ENCODE results near the gene DHRS13. TPM values are rescaled to one million over a fixed set of nuclear protein-coding genes. Genes with fewer than 3 reads are reported as not detected.
"Not testable (repeated sequence)": the region's sequence is repeated elsewhere in the genome, so short reads cannot be mapped to it uniquely, and the experiment has no call there.

Gene DHRS13
- polyA plus RNA-seq, 6 donors from 2014 or later = 9.4 to 17.3 (median 11.5) TPM

DNA sequence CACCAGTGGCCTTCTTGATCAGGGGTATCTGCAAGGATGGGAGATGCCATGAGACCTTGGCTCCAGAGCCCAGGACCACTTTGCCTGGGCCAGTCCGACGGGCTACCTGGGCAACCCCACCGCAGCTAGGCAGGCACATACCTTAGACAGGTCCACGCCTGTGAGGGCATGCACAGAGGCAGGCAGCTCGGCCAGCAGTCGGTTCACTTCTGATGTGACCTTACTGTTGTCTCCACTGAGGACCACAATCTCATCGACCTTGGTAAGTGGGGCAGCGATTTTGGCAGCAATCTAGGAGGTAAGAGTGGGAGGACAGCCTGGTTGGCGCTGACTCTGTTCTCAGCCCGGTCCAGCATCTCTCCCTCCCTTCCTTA, 22.3 kb downstream of the DHRS13 start:
- Mint-ChIP-seq H3K4me3 (no peak overlapping the region), H3K9me3 (no peaks in the 10 kb centered on the region), H3K27me3 (no peaks in the 10 kb centered on the region), H3K27ac (no peak overlapping the region), H3K4me1 (peaks cover 14 to 22% (median 17%) of the 10 kb centered on the region in 3 donors), H3K36me3 (peaks cover 3 to 39% of the 10 kb centered on the region in 2 donors)
- no peak for ATAC-seq (ENCODE audit: low read depth in 2 of 2)
- DNase-seq = no peak

DNA sequence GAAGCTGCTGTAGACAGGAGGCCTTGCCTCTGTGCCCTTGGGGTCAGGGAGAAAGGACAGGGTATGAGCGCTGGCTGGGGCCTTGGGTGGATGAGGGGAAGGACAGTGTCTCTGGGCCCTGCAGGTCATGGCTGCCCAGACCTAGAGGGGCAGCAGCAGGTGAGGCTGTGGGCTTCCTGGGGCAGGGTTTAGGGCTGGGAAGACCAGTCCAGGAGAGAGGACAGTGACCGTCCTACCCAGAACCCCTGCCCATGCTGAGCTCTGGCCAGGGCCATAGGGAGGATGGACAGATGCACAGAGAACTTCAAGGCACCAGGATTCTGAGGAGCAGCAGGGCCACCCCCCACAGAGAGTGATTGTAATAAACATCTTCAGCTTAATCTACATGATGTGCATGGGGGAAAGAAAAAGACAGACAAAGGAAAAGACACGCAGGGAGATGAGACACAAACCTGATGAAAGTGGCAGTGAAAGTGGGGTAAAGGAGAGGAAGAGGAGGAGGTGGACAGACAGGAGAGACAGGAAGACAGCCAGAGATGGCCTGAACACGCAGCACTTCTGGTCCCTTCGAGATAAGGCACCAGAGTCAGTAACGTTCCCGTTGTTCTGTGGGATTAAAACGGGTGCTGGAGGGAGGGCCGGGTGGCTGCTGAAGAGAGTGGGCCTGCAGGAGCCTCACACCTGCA, 22.9 kb downstream of the DHRS13 start:
- H3K36me3 Mint-ChIP-seq = peaks cover 3 to 35% of the 10 kb centered on the region in 2 donors
- DNase-seq (no peak), ATAC-seq (ENCODE audit: low read depth in 2 of 2) (no peak)
- H3K4me1 Mint-ChIP-seq = peaks cover 9 to 17% (median 11%) of the 10 kb centered on the region in 3 donors
- H3K9me3 Mint-ChIP-seq = no peaks in the 10 kb centered on the region
- no peak overlapping the region for H3K4me3 Mint-ChIP-seq
- no peak overlapping the region for H3K27ac Mint-ChIP-seq
- H3K27me3 Mint-ChIP-seq = no peaks in the 10 kb centered on the region

DNA sequence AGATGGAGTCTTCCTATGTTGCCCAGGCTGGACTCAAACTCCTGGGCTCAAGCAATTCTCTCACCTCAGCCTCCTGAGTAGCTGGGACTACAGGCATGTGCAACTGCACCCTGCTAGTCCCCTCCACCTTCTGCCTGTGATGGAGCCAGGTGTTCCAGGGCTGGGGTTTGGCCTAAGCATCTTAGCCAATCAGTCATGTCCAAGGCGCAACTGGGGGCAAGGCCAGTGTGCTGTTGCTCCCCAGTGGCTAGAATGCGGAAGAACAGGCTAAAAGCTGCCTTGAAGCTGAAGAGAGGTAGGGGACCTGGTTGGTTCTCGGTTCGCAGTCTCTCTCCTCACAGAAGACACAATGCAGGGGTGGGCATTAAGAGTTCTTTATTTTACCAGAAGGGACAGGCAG, 23.9 kb downstream of the DHRS13 start:
- peaks cover 3 to 24% of the 10 kb centered on the region in 2 donors for H3K36me3 Mint-ChIP-seq
- H3K9me3 Mint-ChIP-seq = no peaks in the 10 kb centered on the region
- H3K4me3 Mint-ChIP-seq = no peak overlapping the region
- H3K4me1 Mint-ChIP-seq = peaks cover 0 to 9% (median under 1%) of the 10 kb centered on the region in 3 donors
- H3K27me3 Mint-ChIP-seq = no peaks in the 10 kb centered on the region
- no peak for DNase-seq
- ATAC-seq (ENCODE audit: low read depth in 2 of 2) = peak in 1 of 2 donors; percentile 41
- H3K27ac Mint-ChIP-seq = peak overlapping the region in 1 of 6 donors; percentile 56

DNA sequence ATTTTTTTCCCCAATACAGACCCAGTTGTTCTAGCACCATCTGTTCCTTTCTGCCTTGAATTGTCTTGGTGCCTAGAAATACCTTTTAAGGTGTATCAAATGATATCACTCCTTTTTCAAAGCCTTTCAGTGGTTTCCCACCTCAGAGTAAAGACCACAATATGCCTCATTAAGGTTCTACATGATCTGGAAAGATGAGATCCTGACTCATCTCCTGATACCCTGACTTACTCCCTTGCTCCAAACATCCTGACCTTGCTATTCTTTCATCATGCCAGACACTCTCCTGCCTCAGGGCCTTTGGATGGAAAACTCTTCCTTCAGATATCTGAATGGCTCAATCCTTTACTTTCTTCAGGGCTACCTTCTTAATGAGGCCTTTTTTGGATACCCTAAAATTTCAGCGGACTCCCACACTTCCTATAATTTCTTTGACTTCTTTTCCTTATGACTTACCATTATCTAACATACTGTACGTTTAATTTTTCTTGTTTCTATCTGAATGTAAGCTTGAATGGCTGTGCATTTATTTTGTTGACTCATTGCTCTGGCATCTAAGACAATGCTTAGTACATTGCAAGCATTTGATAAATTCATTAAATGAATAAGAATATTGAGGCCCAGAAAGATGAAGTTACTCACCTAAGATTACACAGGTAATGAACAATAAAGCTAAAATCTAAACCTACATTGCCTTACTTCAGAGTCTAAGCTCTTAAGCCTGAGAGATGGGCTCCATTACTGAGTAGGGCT, 24.5 kb downstream of the DHRS13 start:
- Mint-ChIP-seq H3K27me3 (no peaks in the 10 kb centered on the region), H3K4me3 (no peak overlapping the region), H3K4me1 (peaks cover 0 to 12% (median 0%) of the 10 kb centered on the region in 3 donors), H3K9me3 (no peaks in the 10 kb centered on the region), H3K27ac (peak overlapping the region in 2 of 6 donors; percentile 64 to 76), H3K36me3 (peaks cover 3 to 24% of the 10 kb centered on the region in 2 donors)
- ATAC-seq (ENCODE audit: low read depth in 2 of 2) (no peak), DNase-seq (no peak)

DNA sequence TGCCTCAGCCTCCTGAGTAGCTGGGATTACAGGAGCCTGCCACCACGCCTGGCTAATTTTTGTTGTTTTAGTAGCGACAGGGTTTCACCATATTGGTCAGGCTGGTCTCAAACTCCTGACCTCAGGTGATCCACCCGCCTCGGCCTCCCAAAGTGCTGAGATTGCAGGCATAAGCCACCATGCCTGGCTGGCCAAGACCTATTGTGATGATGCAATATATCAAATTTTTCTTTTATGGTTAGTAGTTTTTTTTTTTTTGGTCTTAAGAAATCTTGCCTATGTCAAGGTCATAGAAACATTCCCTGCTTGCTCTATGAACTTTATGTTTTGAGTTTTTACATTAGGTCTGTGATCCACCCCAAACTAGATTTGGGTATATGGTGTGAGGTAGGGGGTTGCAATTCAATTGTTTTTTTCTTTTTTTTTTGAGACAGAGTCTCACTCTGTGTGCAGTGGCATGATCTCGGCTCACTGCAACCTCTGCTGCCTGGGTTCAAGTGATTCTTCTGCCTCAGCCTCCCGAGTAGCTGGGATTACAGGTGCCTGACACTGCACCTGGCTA, 25.6 kb downstream of the DHRS13 start:
- Mint-ChIP-seq H3K27ac (peak overlapping the region in 2 of 6 donors; percentile 42 to 67), H3K4me1 (peaks cover 0 to 18% (median 4%) of the 10 kb centered on the region in 3 donors), H3K36me3 (peaks cover 3 to 21% of the 10 kb centered on the region in 2 donors)
- H3K9me3 Mint-ChIP-seq; DNase-seq; H3K27me3 Mint-ChIP-seq; ATAC-seq (ENCODE audit: low read depth in 2 of 2); H3K4me3 Mint-ChIP-seq: not testable (repeated sequence)

DNA sequence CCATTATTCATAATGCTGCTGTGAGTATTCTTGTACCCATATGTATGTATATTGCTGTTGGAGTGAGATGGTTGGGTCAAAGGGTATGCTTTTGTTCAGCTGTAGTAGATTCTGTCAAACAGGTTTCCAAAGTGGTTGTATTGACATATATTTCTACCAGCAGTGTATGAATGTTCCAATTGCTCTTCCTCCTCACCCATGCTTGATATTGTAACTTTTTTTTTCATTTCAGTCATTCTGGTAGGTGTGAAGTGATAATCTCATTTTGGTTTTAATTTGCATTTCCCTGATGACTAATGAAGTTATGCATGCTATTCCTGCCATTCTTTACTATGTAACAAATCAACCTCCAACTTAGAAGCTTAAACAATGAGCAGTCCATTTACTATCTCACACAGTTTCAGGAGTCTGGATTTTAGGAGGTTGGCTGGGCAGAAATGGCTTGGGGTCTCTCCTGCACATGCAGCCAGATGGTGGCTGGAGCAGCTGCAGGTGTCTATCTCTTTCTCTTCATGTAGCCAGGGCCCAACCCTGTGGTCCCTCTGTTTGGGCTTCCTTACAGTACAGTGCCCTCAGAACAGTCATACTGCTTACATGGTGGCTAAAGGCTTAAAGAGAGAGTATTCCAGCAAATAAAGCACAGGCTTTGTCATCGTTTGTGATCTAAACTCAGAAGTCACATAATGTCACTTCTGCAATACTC, 26.9 kb downstream of the DHRS13 start:
- Mint-ChIP-seq H3K27me3 (no peaks in the 10 kb centered on the region), H3K4me3 (no peak overlapping the region), H3K4me1 (peaks cover 6 to 27% (median 17%) of the 10 kb centered on the region in 3 donors), H3K9me3 (no peaks in the 10 kb centered on the region), H3K36me3 (peaks cover 3 to 17% of the 10 kb centered on the region in 2 donors), H3K27ac (peak overlapping the region in 2 of 6 donors; percentile 22 to 76)
- ATAC-seq (ENCODE audit: low read depth in 2 of 2) = no peak
- DNase-seq = no peak

DNA sequence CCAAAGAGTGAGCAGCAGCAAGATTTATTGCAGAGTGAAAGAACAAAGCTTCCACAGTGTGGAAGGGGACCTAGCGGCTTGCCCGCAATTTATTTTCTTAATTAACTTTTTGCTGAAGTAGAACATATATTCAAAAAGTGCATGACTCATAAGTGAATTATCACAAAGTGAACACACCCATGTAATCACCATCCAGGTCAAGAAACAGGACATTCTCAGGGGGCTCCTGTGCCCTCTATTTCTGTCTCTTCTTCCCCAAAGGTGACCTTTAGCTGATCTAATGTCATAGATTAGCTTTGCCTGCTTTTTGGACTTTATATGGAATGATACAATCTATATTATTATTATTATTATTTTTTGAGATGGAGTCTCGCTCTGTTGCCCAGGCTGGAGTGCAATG, 28.1 kb downstream of the DHRS13 start:
- Mint-ChIP-seq H3K36me3 (peaks cover 3 to 9% of the 10 kb centered on the region in 2 donors), H3K4me1 (peaks cover 10 to 24% (median 18%) of the 10 kb centered on the region in 3 donors), H3K4me3 (no peak overlapping the region), H3K27ac (peak overlapping the region in 1 of 6 donors; percentile 33), H3K9me3 (no peaks in the 10 kb centered on the region), H3K27me3 (no peaks in the 10 kb centered on the region)
- ATAC-seq (ENCODE audit: low read depth in 2 of 2) (no peak), DNase-seq (no peak)

DNA sequence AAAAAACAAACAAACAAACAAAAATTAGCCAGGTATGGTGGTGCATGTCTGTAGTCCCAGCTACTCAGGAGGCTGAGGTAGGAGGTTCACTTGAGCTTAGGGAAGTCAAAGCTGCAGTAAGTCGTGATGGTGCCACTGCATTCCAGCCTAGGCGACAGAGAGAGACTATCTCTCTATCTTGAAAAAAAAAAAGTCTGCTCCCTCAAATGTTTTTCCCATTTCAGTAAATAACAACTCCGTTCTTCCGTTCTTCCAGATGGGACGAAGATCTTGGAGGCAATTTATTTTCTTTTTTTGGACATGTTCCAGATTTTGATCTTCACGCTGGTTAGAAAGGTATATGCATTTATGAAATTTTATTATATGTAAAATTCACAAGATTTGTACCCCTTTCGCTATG, 29.0 kb downstream of the DHRS13 start:
- H3K36me3 Mint-ChIP-seq = peaks cover 3 to 8% of the 10 kb centered on the region in 2 donors
- DNase-seq (no peak), ATAC-seq (ENCODE audit: low read depth in 2 of 2) (no peak)
- H3K9me3 Mint-ChIP-seq = no peaks in the 10 kb centered on the region
- peak overlapping the region in 1 of 6 donors; percentile 85 for H3K27ac Mint-ChIP-seq
- no peaks in the 10 kb centered on the region for H3K27me3 Mint-ChIP-seq
- H3K4me1 Mint-ChIP-seq = peaks cover 10 to 21% (median 18%) of the 10 kb centered on the region in 3 donors
- peak overlapping the region in 1 of 8 donors; percentile 30 for H3K4me3 Mint-ChIP-seq

DNA sequence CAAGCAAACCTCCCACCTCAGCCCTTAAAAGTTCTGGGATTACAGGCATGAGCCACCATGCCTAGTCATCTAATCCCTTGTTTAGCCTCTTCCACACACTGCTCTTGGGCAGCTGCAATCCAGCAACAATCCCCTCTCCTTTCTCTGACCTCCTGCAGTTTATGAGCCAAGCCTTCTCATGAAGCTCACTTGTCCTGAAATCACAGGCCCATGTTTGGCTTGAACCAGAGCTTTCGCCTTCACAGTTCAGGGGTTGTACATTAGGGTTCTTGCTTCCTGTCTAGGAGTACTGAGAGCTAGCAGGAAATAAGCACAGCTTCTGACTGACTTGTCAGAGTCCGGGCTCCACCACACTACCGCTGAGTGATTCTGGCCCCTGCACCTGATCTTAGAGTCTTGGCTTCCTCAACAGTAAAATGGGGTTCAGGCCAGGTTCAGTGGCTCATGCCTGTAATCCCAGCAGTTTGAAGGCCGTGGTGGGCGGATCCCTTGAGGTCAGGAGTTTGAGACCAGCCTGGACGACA, 31.8 kb downstream of the DHRS13 start:
- peak overlapping the region in 7 of 8 donors; percentile 41 to 89 (median 76) for H3K4me3 Mint-ChIP-seq
- H3K27ac Mint-ChIP-seq = peak overlapping the region; percentile 71 to 99 (median 97)
- no peaks in the 10 kb centered on the region for H3K27me3 Mint-ChIP-seq
- H3K4me1 Mint-ChIP-seq = peaks cover 12 to 21% (median 18%) of the 10 kb centered on the region in 3 donors
- DNase-seq (peak; percentile 45), ATAC-seq (ENCODE audit: low read depth in 2 of 2) (peak; percentile 99 to 100)
- no peaks in the 10 kb centered on the region for H3K9me3 Mint-ChIP-seq
- no peaks in the 10 kb centered on the region for H3K36me3 Mint-ChIP-seq

DNA sequence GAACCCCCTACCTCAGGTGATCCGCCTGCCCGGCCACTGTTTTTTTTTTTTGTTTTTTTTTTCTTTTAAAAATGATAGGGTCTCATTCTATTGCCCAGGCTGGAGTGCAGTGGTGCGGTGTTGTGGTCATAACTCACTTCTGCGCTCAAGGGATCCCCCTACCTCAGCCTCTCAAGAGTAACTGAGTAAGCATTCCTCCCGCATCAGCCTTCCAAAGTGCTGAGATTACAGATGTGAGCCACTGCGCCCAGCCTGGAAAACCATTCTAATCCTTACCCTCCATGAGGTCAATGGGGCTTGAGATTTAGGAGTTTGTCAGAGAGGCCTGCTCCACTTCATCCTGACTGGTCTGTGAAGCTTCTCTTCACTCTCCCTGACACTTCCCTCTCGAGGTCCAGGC, 35.6 kb downstream of the DHRS13 start:
- peak overlapping the region in 1 of 6 donors; percentile 38 for H3K27ac Mint-ChIP-seq
- peaks cover 20 to 25% (median 24%) of the 10 kb centered on the region in 3 donors for H3K4me1 Mint-ChIP-seq
- no peak overlapping the region for H3K4me3 Mint-ChIP-seq

DNA sequence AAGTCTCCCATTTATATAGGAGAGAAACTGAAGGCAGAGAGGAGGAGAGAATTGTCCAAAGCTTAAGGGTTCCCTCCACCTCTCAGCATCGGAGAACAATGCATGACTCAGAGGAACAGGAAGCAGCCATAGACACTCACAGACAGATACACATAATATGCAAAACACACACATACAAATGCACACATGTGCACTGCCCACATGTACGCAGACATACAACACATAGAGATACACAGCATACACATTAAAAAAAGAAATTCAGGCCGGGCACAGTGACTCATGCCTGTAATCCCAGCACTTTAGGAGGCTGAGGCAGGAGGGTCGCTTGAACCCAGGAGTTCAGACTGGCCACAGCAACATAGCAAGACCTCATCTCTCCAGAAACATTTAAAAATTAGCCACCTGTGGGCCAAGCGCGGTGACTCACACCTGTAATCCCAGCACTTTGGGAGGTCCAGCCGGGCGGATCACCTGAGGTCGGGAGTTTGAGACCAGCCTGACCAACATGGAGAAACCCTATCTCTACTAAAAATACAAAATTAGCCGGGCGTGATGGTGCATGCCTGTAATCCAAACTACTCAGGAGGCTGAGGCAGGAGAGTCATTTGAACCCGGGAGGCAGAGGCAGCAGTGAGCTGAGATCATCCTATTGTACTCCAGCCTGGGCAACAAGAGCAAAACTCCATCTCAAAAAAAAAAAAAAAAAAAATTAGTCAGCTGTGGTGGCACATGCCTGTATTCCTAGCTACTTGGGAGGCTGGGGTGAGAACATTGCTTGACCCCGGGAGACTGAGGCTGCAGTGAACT, 36.7 kb downstream of the DHRS13 start:
- DNase-seq (peak; percentile 23), ATAC-seq (ENCODE audit: low read depth in 2 of 2) (peak; percentile 99 to 100)
- peaks cover 13 to 19% (median 14%) of the 10 kb centered on the region in 3 donors for H3K4me1 Mint-ChIP-seq
- H3K27ac Mint-ChIP-seq = peak overlapping the region in 5 of 6 donors; percentile 28 to 82 (median 62)
- no peaks in the 10 kb centered on the region for H3K36me3 Mint-ChIP-seq
- H3K4me3 Mint-ChIP-seq = peak overlapping the region in 5 of 8 donors; percentile 5 to 82 (median 28)
- H3K27me3 Mint-ChIP-seq = no peaks in the 10 kb centered on the region
- no peaks in the 10 kb centered on the region for H3K9me3 Mint-ChIP-seq

More for the DNA sequence above, 35.6 kb downstream of the DHRS13 start:
- no peaks in the 10 kb centered on the region for H3K9me3 Mint-ChIP-seq
- no peaks in the 10 kb centered on the region for H3K36me3 Mint-ChIP-seq
- H3K27me3 Mint-ChIP-seq = no peaks in the 10 kb centered on the region
- DNase-seq (no peak), ATAC-seq (ENCODE audit: low read depth in 2 of 2) (no peak)
